Measurements from ENCODE around the gene SRGN. TPM values are rescaled to one million over a fixed set of nuclear protein-coding genes. Genes with fewer than 3 reads are reported as not detected.
A peak's percentile ranks its signal among the peaks of the same experiment; 100 is the strongest.

The SRGN gene
- total RNA-seq, 1 donor from 2014 or later = not detected

DNA sequence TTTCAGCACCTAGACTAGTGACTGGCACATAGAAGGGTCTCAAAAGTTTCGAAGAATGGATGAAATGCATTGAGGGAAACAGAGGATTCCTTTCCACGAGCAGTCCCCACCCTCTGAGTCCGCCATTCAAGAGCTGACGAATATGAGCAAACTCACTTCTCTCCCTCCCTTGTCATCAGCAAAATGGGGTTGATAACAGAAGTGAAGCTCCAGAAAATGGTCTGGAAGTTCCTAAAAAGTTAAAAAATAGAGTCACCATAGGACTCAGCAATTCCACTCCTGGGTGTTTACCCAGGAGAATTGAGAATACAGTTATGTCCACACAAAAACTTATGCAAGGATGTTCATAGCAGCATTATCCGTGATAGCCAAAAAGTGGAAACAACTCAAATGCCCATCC, 25.0 kb upstream of the SRGN start:
- H3K36me3 ChIP-seq = no peaks in the 10 kb centered on the region
- no peaks in the 10 kb centered on the region for H3K36me3 Mint-ChIP-seq
- no peaks in the 10 kb centered on the region for H3K79me2 ChIP-seq (ENCODE audit: low read depth)
- no peak overlapping the region for H2AFZ ChIP-seq (replicated peaks)
- H3K4me2 ChIP-seq = no peak overlapping the region
- no peak for DNase-seq (ENCODE audit: low spot score)
- H3F3A ChIP-seq (ENCODE audit: low read depth) = no peaks in the 10 kb centered on the region
- no peak overlapping the region for H3K4me3 Mint-ChIP-seq
- no peak overlapping the region for H3K27ac ChIP-seq
- no peaks in the 10 kb centered on the region for H3K27me3 Mint-ChIP-seq (ENCODE audit: insufficient read depth, low read depth)
- TF ChIP-seq EZH2phosphoT487 (IDR thresholded peaks at IDR 0.05) (no peak), EZH2 (IDR thresholded peaks at IDR 0.05) (no peak)
- TF ChIP-seq, protein P1, sequence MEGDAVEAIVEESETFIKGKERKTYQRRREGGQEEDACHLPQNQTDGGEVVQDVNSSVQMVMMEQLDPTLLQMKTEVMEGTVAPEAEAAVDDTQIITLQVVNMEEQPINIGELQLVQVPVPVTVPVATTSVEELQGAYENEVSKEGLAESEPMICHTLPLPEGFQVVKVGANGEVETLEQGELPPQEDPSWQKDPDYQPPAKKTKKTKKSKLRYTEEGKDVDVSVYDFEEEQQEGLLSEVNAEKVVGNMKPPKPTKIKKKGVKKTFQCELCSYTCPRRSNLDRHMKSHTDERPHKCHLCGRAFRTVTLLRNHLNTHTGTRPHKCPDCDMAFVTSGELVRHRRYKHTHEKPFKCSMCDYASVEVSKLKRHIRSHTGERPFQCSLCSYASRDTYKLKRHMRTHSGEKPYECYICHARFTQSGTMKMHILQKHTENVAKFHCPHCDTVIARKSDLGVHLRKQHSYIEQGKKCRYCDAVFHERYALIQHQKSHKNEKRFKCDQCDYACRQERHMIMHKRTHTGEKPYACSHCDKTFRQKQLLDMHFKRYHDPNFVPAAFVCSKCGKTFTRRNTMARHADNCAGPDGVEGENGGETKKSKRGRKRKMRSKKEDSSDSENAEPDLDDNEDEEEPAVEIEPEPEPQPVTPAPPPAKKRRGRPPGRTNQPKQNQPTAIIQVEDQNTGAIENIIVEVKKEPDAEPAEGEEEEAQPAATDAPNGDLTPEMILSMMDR (IDR thresholded peaks at IDR 0.05) = no peak
- H3K4me1 ChIP-seq = no peaks in the 10 kb centered on the region
- no peaks in the 10 kb centered on the region for H3K9me3 ChIP-seq (ENCODE audit: low read depth)
- H3K4me1 Mint-ChIP-seq = no peaks in the 10 kb centered on the region
- no peaks in the 10 kb centered on the region for H4K20me1 ChIP-seq (ENCODE audit: low read depth)
- H3K27me3 ChIP-seq = no peaks in the 10 kb centered on the region
- H3K9me3 Mint-ChIP-seq = no peaks in the 10 kb centered on the region
- no peak overlapping the region for H3K4me3 ChIP-seq
- H3K27ac Mint-ChIP-seq = no peak overlapping the region
- no peak overlapping the region for H3K9ac ChIP-seq

DNA sequence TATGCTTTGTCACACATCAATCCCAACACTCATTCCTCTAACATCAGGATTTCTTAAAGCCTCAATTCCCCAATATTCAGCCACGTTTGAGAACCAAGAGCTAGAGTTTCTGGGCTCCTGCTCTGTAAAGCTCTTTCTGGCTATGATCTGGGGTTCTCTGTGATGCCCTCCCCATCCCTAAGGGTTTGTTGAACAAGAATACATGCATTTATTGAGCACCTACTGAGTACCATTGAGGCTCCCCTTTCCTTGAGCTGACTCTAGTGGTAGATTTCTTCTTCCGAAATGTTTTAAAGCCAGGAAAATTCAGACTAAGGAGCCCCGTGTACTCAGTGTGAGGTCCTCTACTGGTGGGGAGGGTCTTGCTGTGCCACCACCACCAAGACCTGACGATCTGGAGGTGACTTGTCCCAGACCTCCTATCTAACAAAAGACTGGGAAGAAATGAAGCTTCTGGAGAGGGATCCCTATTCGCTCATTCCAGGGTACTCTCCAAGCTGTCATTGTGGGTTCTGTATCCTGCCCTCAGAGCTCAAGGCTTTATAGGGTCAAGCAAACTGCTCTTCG, 23.1 kb upstream of the SRGN start:
- Histone ChIP-seq H3K4me3 (no peak overlapping the region), H3K27me3 (no peaks in the 10 kb centered on the region), H3K9me3 (ENCODE audit: low read depth) (no peaks in the 10 kb centered on the region), H3K27ac (no peak overlapping the region), H3K36me3 (no peaks in the 10 kb centered on the region), H4K20me1 (ENCODE audit: low read depth) (no peaks in the 10 kb centered on the region), H3F3A (ENCODE audit: low read depth) (no peaks in the 10 kb centered on the region), H3K9ac (no peak overlapping the region), H2AFZ (replicated peaks) (peak overlapping the region; percentile 18), H3K4me2 (no peak overlapping the region), H3K79me2 (ENCODE audit: low read depth) (no peaks in the 10 kb centered on the region), H3K4me1 (no peaks in the 10 kb centered on the region)
- Mint-ChIP-seq H3K27me3 (ENCODE audit: insufficient read depth, low read depth) (no peaks in the 10 kb centered on the region), H3K4me3 (no peak overlapping the region), H3K9me3 (no peaks in the 10 kb centered on the region), H3K27ac (no peak overlapping the region), H3K36me3 (no peaks in the 10 kb centered on the region), H3K4me1 (no peaks in the 10 kb centered on the region)
- no peak for DNase-seq (ENCODE audit: low spot score)
- TF ChIP-seq EZH2 (IDR thresholded peaks at IDR 0.05) = no peak
- no peak for TF ChIP-seq EZH2phosphoT487 (IDR thresholded peaks at IDR 0.05)
- TF ChIP-seq, protein P1 (IDR thresholded peaks at IDR 0.05) = peak; percentile 17

DNA sequence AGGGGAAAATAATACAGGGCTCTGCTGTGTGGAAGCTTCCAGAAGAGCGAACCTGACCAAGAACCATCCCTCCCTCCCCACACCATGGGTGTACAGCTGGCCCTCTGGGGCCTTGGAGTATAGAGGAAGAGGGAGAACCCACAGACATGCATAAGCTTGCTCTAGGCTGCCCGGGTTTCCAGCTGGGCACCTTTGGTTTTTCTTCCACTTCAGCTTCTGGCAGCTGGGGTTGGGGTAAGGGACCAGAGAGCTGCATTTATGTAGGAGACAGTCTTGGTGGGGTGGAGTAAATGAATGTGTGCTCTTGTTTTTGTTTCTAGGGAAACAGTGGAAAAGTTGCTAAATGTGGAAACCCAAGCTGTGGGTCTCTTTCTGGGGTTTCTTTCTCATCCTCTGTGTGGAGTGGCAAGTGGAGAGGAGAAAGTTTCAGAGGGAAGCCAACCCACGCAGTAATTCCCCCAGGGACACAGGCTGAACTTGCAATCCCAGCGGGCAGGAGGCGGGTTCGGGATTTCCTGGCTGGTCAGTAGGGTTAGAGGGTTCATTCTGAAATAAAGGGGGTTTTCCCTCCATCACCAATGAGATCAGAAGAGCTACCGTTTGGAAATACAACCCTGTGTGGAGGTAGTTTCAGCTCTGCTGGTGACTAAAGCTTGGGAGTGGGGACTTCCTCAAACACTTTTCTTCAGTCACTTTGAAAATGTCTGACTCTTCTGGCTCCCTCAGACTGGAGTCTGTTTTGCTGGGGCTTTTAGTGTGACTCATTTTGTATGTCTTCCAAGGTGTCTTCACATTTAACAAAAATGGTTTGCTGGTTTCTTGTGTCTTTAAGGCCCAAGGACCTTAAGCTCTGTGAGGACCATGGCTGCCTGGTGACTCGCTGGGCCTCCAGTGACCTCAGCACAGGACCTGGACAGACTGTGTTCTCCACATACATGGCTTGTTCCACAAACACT, 22.2 kb upstream of the SRGN start:
- no peak overlapping the region for H3K4me3 ChIP-seq
- TF ChIP-seq EZH2 (IDR thresholded peaks at IDR 0.05) = no peak
- TF ChIP-seq EZH2phosphoT487 (IDR thresholded peaks at IDR 0.05) = no peak
- TF ChIP-seq, protein P1 (IDR thresholded peaks at IDR 0.05) = no peak
- no peak overlapping the region for H3K27ac ChIP-seq
- Mint-ChIP-seq H3K4me1 (no peaks in the 10 kb centered on the region), H3K27me3 (ENCODE audit: insufficient read depth, low read depth) (no peaks in the 10 kb centered on the region), H3K9me3 (no peaks in the 10 kb centered on the region), H3K27ac (no peak overlapping the region), H3K4me3 (no peak overlapping the region), H3K36me3 (no peaks in the 10 kb centered on the region)
- H3K27me3 ChIP-seq = no peaks in the 10 kb centered on the region
- H3K4me1 ChIP-seq = no peaks in the 10 kb centered on the region
- no peak overlapping the region for H3K4me2 ChIP-seq
- no peaks in the 10 kb centered on the region for H3K79me2 ChIP-seq (ENCODE audit: low read depth)
- no peaks in the 10 kb centered on the region for H3K9me3 ChIP-seq (ENCODE audit: low read depth)
- H3K9ac ChIP-seq = no peak overlapping the region
- no peaks in the 10 kb centered on the region for H3F3A ChIP-seq (ENCODE audit: low read depth)
- no peak for DNase-seq (ENCODE audit: low spot score)
- H3K36me3 ChIP-seq = no peaks in the 10 kb centered on the region
- H2AFZ ChIP-seq (replicated peaks) = peak overlapping the region; percentile 18
- no peaks in the 10 kb centered on the region for H4K20me1 ChIP-seq (ENCODE audit: low read depth)

Measured in neural progenitor cell (in vitro differentiated cells).